HepG2 (cell line): ENCODE measurements around the gene CAMSAP1.

Experiments used
- CTCF ChIP-seq: sonication (generic); formaldehyde crosslinking; IDR thresholded peaks from 2 replicates; pipeline ENCODE4 v1.5.0; 2020; ENCODE audit warnings: mild to moderate bottlenecking, missing genetic modification reagents, moderate library complexity
- NFE2L2 ChIP-seq: fragments of 150-350 bp; IDR thresholded peaks from 2 replicates; pipeline ENCODE4 v1.6.1; 2014; ENCODE audit warnings: low read length
- POLR2A ChIP-seq, 2 experiments: IDR thresholded peaks; 2 replicates each; pipeline ENCODE4 v1.6.1; 2011; ENCODE audit warnings: low read depth in 2 of 2, low read length in 2 of 2, mild to moderate bottlenecking in 1 of 2, moderate library complexity in 1 of 2; ENCODE audit not compliant: insufficient read depth in 1 of 2
- RAD21 ChIP-seq: fragments of 450-650 bp; formaldehyde crosslinking; IDR thresholded peaks from 2 replicates; pipeline ENCODE4 v1.5.0; 2020; ENCODE audit warnings: mild to moderate bottlenecking
- SMARCC2 ChIP-seq: fragments of 450-650 bp; IDR thresholded peaks from 2 replicates; pipeline ENCODE4 v1.6.1; 2017; ENCODE audit warnings: antibody characterized with exemption, mild to moderate bottlenecking
- ZNF17 ChIP-seq: sonication (generic); formaldehyde crosslinking; IDR thresholded peaks from 2 replicates; pipeline ENCODE4 v1.5.0; 2020; ENCODE audit warnings: mild to moderate bottlenecking, missing genetic modification reagents

- TF ChIP-seq ZNF17 (CRISPR knock-in tag) (no peak), SMARCC2 (no peak), RAD21 (CRISPR knock-in tag) (no peak), NFE2L2 (no peak), POLR2A (IDR thresholded peaks at IDR 0.05; ENCODE audit: insufficient read depth in 1 of 2, low read depth in 2 of 2, low read length in 2 of 2) (no peak), CTCF (CRISPR knock-in tag) (no peak)
Observed at GRCh38 chr9:135840539-135840938, 66.8 kb downstream of the CAMSAP1 start.
